ENCODE measurements around the gene LIN52.

Gene LIN52

GRCh38 chr14:74084277-74085046, at the start of gene LIN52, which contains the start of gene ALDH6A1:
LIN52 (plus strand) TSS chr14:74084956; CDS start chr14:74084975, 19 bp downstream.
ALDH6A1 (minus strand) TSS chr14:74084453; CDS start chr14:74084394, 59 bp downstream.
- peak; percentile 99 for DNase-seq

DNA sequence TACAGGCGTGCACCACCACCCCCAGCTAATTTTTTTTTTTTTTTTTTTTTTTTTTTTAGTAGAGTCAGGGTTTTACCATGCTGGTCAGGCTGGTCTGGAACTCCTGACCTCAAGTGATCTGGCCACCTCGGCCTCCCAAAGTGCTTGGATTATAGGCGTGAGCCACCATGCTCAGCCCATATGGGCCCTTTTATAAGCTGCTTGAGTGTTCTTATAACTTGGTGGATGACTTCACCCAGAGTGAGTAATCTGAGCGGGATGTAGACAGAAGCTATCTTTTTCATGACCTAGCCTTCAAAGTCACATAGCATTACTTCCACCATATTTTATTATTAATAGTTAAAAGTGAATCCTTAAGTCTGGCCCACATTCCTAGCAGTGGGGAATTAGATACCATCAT, 49.2 kb upstream of the LIN52 start:
- no peak for DNase-seq

DNA sequence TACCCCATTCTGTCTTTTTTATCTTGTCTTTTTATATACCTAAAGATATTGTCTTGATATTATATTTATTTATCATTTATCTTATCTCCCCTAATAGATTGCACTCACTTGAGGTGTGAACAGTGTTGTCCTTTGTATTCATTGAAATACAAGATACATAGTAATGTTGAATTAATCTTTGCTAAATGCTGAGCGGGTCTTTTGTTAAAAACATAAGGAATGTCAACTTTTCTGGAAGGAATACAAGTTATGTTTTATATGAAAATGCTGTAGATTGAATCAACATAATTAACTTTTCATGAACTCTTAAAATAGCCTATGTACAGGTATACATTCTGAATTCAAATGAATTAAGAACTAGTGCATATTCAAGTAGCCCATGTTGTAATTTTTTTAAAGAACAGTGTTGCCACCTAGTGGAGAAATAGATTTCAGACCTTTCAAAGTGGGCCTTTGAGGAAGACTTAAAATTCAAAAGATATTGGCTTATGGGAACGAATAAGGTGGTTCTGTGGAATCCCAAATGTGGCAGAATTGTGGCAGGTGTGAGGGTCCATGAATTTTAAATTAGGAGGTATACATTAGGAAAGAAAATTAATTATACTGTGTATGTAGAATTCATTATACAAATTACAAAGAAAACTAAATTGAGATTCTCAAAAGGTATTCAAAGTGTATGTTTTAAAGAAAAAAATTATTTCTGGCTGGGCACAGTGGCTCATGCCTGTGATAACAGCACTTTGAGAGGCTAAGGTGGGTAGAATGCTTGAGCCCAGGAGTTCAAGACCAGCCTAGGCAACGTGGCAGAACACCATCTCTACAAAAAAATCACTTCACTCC, 46.5 kb upstream of the LIN52 start:
- peak; percentile 35 for DNase-seq

DNA sequence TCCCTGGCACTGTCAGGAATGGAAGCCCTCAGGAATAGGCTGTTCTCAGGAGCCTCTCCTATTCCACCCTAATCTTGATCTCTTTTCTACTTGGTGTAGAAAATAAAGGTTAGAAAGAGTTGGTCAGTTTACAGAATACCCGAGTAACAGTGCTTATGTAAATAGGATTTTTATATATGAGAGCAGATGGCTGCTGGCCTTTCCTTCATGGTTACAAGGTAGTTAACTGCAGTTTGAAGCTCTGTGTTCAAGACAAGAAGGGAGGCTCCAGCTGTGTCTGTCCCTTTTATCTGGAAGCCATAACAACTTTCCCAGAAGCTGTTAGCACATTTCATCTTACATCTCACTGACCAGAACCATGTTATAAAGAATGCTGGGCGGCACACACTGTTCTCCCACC, 42.5 kb upstream of the LIN52 start:
- DNase-seq, result no peak

GRCh38 chr14:74045522-74045921, 39.2 kb upstream of the LIN52 start:
- no peak for DNase-seq

DNA sequence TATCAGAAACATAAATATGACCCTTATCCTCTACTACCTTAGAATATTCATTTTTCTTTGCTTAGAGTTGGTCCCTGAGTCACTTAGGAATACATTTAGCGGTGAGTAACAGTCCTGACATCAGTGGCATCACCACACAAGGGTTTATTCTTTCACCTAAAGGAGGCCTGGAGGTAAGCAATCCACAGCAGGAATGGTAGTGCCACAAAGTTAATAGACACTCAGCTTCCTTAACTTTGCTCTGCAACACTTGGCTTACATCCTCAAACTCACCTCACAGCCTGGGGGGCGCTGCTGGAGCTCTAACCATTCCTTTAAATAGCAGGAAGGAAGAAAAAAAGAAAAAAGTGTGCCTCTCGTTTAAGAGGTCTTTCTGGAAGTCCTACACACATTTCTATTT, 36.5 kb upstream of the LIN52 start:
- DNase-seq, result no peak

GRCh38 chr14:74049876-74050495, 34.8 kb upstream of the LIN52 start:
- DNase-seq, result no peak

GRCh38 chr14:74062809-74063150, 22.0 kb upstream of the LIN52 start:
- no peak for DNase-seq

DNA sequence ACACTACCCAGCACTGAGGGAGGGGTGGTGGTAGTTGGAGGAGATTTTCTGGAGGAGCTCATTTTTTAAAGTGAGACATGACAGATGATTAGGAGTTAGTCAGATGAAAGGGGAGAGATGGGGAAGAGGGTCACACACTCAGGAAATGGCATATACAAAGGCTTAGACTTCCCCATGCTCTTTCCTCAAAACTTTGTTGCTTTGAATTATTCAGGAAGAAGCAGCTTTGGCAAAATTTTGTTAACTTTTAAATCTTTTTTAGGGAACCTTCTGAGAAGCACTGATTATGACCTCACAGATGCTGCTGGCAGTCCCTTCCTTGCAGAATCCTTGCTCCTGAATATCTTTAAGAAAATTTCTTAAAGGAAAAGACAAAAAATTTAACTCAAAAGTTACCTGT, 20.3 kb upstream of the LIN52 start:
- DNase-seq, result no peak

- DNase-seq, result no peak
These were observed 19.9 kb upstream of the LIN52 start for GRCh38 chr14:74064883-74065282.

DNA sequence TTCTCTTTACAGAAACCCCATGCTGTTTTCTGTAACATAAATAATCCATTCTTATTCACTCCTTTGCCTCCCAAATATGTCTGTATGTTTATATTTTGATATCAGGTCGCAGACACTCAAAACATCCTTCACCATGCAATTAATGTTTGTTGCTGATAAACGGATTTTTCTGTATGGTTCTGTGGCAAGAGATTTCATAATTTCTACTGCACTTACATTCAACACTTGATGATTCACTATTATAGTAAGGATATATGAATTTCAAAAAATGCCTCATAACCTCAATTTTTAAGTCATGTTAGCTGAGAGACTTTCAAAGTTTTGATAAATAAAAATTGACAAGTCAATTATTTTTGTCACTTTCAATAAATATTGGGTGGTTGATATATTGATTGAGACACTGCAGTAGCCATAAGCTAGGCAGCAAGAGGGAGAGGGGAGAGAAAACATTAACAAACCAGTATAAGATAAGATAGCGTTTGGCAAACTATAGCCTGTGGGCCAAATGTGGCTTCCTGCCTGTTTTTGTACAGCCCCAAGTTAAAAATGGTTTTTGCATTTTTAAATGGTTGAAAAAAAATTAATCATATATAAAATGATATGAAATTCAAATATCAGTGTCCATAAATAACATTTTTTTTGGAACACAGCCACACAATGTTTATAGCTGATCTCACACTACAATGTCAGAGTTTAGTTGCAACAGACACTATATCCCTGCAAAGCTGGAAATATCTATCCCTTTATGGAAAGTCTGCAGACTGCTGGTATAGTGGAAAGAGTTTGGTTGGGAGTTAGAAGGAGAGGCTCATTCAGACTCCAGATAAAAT, 18.8 kb upstream of the LIN52 start:
- no peak for DNase-seq

GRCh38 chr14:74077401-74077800, 7.4 kb upstream of the LIN52 start:
- DNase-seq, result no peak

DNA sequence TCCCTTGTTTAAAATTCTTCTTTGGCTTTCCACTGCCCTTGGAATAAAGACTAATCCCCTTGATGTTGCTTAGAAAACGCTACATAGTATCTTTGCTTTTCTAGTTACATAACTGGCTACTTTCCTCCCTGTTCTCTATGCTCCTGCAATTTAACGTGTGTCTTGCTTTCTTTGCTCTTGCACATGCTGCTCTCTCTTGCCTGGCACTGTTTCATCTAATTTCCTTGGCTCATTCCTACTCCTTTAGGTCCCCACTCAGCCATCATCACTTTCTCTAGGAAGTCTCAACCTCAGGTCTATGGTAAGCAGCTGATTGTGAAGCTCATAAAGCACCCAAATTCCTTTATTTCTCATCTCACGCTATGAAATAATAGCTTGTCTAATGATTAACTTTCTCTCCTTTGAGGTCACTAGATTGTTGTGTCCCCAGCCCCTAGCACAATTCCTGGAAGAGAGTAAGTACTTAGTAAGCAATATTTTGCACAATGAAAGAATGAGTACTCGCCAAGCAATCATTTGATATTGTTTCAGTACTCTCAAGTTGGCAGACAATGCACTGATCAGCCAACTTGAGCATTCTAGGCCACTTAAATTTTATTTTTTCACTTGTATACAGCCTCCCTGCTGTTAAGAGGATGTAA, 3.8 kb upstream of the LIN52 start:
- no peak for DNase-seq

GRCh38 chr14:74081491-74081890, 3.3 kb upstream of the LIN52 start:
- no peak for DNase-seq

DNA sequence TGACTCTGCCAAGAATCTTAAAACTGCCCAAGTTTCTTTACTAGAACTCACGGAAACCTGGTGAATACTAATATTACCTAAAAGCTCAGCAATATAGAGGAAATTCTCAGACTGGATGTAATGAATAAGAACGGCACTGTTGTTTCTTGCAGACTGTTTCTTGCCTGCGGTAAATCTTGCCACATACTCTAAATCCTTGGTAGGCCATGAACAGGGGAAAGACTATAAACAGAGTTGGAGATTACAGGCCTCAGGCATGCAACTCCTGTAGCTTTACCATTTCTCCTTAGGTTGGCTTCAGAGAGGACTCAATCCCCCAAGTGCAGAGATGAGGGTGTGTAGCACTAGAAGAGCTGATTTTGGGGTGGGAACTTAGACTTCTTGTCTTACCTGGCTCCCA, 1.6 kb upstream of the LIN52 start:
- DNase-seq, result no peak

DNA sequence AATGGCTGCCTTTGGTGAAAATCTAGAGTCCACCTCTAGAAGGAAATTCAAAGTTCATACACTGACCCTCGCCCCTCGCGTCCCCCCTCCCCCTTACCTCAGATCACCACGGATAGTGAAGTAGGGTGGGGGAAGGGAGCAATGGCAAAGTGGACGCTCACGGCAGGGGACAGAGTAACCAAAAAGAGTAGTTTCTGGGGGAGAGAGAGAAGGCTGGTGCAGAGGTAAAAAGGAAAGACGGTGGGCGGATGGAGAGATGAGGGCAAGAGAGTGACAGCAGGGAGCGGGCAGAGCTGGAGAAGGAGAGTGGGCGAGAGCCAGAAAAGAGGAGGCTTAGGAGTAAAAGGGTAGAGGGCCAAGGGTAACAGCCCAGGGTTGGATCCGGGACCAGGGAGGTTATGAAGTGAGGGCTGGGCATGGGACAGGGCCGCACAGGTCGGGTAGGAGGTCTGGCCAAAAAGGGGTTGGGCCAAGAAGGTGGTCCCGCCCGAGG, 926 bp upstream of the LIN52 start:
- DNase-seq, result no peak

DNA sequence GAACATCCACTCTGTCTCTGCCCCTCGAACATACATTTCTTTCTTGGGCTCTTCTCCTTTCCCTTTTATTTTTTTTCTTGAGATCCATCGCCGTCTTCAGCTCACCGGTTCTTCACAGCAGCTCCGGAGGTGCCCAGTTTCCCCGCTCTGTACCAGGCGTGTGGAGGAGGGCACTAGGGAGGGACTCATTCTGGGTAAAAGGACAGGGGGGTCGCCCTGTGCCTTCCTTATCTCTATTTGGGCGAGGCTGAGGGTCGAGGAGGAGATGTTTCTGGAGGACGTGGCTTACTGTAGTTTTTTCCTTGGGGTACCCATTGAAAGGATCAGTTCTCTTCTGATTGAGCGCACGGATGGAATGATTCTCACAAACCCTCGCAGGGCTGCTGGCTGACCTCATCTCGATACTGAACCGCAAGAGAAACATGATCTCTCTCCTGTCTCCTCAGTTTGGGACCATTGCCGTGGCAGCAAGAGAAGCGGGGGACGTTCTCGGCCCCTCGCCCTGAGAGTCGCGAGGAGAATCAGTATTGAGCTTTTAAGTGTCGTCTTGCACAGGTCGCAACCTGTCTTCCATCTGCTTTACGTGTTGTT, 386 bp downstream of the LIN52 start:
- no peak for DNase-seq

DNA sequence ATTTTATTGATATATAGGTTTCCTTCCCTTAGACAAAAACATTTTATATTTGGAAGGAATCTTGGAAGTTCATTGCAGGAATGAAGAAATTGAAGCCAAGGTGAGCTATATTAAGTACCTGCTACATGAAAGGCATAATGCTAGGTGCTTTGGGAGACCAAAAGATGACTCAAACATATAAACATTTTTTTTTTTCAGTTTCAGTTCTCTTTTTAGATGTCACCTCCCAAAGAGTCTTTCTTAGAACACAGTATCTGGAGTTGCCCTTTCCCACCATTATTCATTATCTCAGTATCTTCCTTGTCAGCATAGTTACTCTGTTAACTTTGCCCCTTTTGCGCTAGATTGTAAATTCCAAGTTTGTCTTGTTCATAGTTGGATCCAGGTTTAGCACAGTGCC, 1.1 kb downstream of the LIN52 start:
- no peak for DNase-seq

DNA sequence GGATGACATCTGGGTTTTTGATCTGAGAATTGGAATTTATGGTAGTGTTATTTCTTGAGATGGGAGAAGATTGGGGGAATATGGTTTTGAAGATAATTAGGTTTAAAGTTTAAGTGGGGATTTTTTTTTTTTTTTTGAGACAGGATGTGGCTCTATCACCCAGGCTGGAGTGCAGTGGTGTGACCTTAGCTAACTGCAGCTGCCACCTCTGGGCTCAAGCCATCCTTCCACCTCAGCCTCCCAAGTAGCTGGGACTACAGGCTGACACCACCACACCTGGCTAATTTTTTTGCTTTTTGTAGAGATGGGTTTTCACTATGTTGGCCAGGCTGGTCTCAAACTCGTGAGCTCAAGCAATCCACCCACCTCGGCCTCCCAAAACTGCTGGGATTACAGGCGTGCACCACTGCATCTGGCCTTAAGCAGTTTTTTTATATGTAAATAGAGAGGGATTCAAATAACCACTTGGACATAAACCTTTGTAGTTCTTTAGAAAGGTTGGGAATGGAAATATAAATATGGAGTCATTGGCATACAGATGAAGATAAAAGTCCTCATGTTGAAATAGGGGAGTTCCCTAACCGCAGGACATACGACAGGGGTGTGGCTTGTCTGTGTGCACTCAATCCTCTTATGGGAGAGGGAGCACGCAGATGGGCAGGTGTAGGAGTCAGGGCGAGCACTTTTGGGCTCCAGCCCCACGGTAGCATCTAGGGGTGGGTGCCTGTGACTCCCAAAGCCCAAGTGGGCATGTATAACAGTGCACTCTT, 4.7 kb downstream of the LIN52 start:
- DNase-seq, result no peak

GRCh38 chr14:74105381-74105780, 20.6 kb downstream of the LIN52 start:
- DNase-seq, result no peak

- DNase-seq, result no peak
These were observed 24.6 kb downstream of the LIN52 start for GRCh38 chr14:74109369-74109768.

Data from KG1 (cell line).